Lower leg skin (tissue), 4 donors: ENCODE results near the gene SPRR4. TPM values are rescaled to one million over a fixed set of nuclear protein-coding genes. Genes with fewer than 3 reads are reported as not detected.
A peak's percentile ranks its signal among the peaks of the same experiment; 100 is the strongest.

Source experiments
- DNase-seq, 2 donors: peaks; one replicate each; pipeline ENCODE4 v3.0.0-alpha.2; 2019; ENCODE audit warnings: low spot score in 2 of 2
- H3K4me3 ChIP-seq: fragments of 200-600 bp; sonication (generic); 2 replicates; pipeline ENCODE4 v1.5.1; 2017; ENCODE audit warnings: mild to moderate bottlenecking, low read depth; ENCODE audit not compliant: poor library complexity, severe bottlenecking
- CTCF ChIP-seq, 3 donors: fragments of 450-650 bp; IDR thresholded peaks; one replicate each; pipeline ENCODE4 v1.5.1; 2016; ENCODE audit warnings: antibody characterized with exemption in 3 of 3, mild to moderate bottlenecking in 3 of 3, moderate library complexity in 2 of 3
- POLR2A ChIP-seq, 2 donors: fragments of 450-650 bp; IDR thresholded peaks; one replicate each; pipeline ENCODE4 v1.6.1; 2016 to 2017; ENCODE audit warnings: antibody characterized with exemption in 2 of 2, mild to moderate bottlenecking in 1 of 2, moderate library complexity in 1 of 2
- WGBS, 2 donors: methylation state at CpG; one replicate each; pipeline ENCODE4 v1.1.5; 2018; 5-methylcytosine and 5-hydroxymethylcytosine counted together
- intact Hi-C: fragments of 100-400 bp; cut with DNase I; formaldehyde crosslinking; loops from one replicate; pipeline ENCODE4 v1.15.0; 2023; ENCODE audit warnings: low total_unique reads
- total RNA-seq, 4 donors: library from RNA; depleted of rRNA; stranded (reverse); fragments of >200 nt; gene quantifications; one replicate each; pipeline ENCODE4 v1.1.0, GENCODE V29; 2016

Gene SPRR4
- total RNA-seq, 4 donors from 2014 or later: 4.0 to 142 (median 77.2) TPM

- no peak overlapping the region for H3K4me3 ChIP-seq
- 79 to 80% methylated on average over 5 of the region's 5 CpGs for WGBS, 2 donors
- DNase-seq: peak in 1 of 2 donors; percentile 60
- no peak for TF ChIP-seq POLR2A (IDR thresholded peaks at IDR 0.05)
- TF ChIP-seq CTCF (IDR thresholded peaks at IDR 0.05): no peak
- intact Hi-C loops: no loop called here
These were observed 18.7 kb upstream of the SPRR4 start for GRCh38 chr1:152951711-152952110.

GRCh38 chr1:152953761-152954160, 16.7 kb upstream of the SPRR4 start:
- no peak overlapping the region for H3K4me3 ChIP-seq
- DNase-seq: peak; percentile 62 to 82
- 36 to 60% methylated on average over 7 of the region's 7 CpGs for WGBS, 2 donors
- TF ChIP-seq CTCF (IDR thresholded peaks at IDR 0.05) (no peak), POLR2A (IDR thresholded peaks at IDR 0.05) (no peak)
- intact Hi-C loops: no loop called here

GRCh38 chr1:152954436-152954835, 16.0 kb upstream of the SPRR4 start:
- TF ChIP-seq CTCF (IDR thresholded peaks at IDR 0.05) (no peak), POLR2A (IDR thresholded peaks at IDR 0.05) (no peak)

GRCh38 chr1:152957561-152957960, 12.9 kb upstream of the SPRR4 start:
- DNase-seq: peak in 1 of 2 donors; percentile 12
- H3K4me3 ChIP-seq: no peak overlapping the region
- TF ChIP-seq CTCF (IDR thresholded peaks at IDR 0.05) (no peak), POLR2A (IDR thresholded peaks at IDR 0.05) (no peak)
- intact Hi-C loops: no loop called here
- WGBS, 2 donors: 52 to 83% methylated on average over 3 of the region's 3 CpGs

More at GRCh38 chr1:152954436-152954835, 16.0 kb upstream of the SPRR4 start:
- intact Hi-C loops: no loop called here
- DNase-seq: peak in 1 of 2 donors; percentile 21
- 49 to 61% methylated on average over 6 of the region's 6 CpGs for WGBS, 2 donors
- no peak overlapping the region for H3K4me3 ChIP-seq

GRCh38 chr1:152959273-152959672, 11.2 kb upstream of the SPRR4 start:
- no peak overlapping the region for H3K4me3 ChIP-seq
- intact Hi-C loops: no loop called here
- DNase-seq: peak in 1 of 2 donors; percentile 17
- WGBS, 2 donors: 88 to 89% methylated on average over 3 of the region's 3 CpGs
- TF ChIP-seq CTCF (IDR thresholded peaks at IDR 0.05) (no peak), POLR2A (IDR thresholded peaks at IDR 0.05) (no peak)

GRCh38 chr1:152959801-152960451, 10.5 kb upstream of the SPRR4 start:
- no peak overlapping the region for H3K4me3 ChIP-seq
- TF ChIP-seq CTCF (IDR thresholded peaks at IDR 0.05) (no peak), POLR2A (IDR thresholded peaks at IDR 0.05) (no peak)
- peak in 1 of 2 donors; percentile 70 for DNase-seq
- intact Hi-C loops: no loop called here
- WGBS, 2 donors: 89 to 91% methylated on average over 10 of the region's 10 CpGs
